GM23338 (cell line): ENCODE data around the gene IGF1R. TPM values are rescaled to one million over a fixed set of nuclear protein-coding genes. Genes with fewer than 3 reads are reported as not detected.
A peak's percentile ranks its signal among the peaks of the same experiment; 100 is the strongest.

Experiments
- ATAC-seq: fragments of 200-7000 bp; cut with Tn5 transposase; 3 replicates; pipeline ENCODE4 v1.9.1; 2020
- DNase-seq: peaks from one replicate; pipeline ENCODE4 v3.0.0-alpha.2; 2015; ENCODE audit warnings: low spot score
- H2AFZ ChIP-seq: fragments of 200-600 bp; sonication (generic); 2 replicates; pipeline ENCODE4 v1.8.0; 2016; ENCODE audit warnings: antibody characterized with exemption, mild to moderate bottlenecking, moderate library complexity
- H3F3A ChIP-seq: fragments of 200-600 bp; sonication (generic); replicated peaks from 2 replicates; pipeline ENCODE4 v1.8.0; 2017; ENCODE audit warnings: antibody characterized with exemption, mixed run types, low read depth
- H3K27ac ChIP-seq: fragments of 200-600 bp; sonication (generic); 2 replicates; pipeline ENCODE4 v1.6.1; 2016; ENCODE audit warnings: low read depth
- H3K27me3 ChIP-seq: fragments of 200-600 bp; sonication (generic); 2 replicates; pipeline ENCODE4 v1.8.0; 2016; ENCODE audit warnings: mild to moderate bottlenecking, mixed run types, moderate library complexity; ENCODE audit not compliant: insufficient read depth
- H3K36me3 ChIP-seq: fragments of 200-600 bp; sonication (generic); 2 replicates; pipeline ENCODE4 v1.8.0; 2016; ENCODE audit warnings: mild to moderate bottlenecking; ENCODE audit not compliant: insufficient read depth
- H3K4me1 ChIP-seq: fragments of 200-600 bp; sonication (generic); 2 replicates; pipeline ENCODE4 v1.8.0; 2016; ENCODE audit warnings: mild to moderate bottlenecking, moderate library complexity; ENCODE audit not compliant: insufficient read depth
- H3K4me2 ChIP-seq: fragments of 200-600 bp; sonication (generic); 2 replicates; pipeline ENCODE4 v1.7.1; 2017; ENCODE audit warnings: mixed run types
- H3K4me3 ChIP-seq: fragments of 200-600 bp; sonication (generic); 2 replicates; pipeline ENCODE4 v1.6.1; 2016; ENCODE audit warnings: mixed run types
- H3K79me2 ChIP-seq: fragments of 200-600 bp; sonication (generic); replicated peaks from 2 replicates; pipeline ENCODE4 v1.8.0; 2017; ENCODE audit warnings: mild to moderate bottlenecking; ENCODE audit not compliant: insufficient read depth
- H3K9me2 ChIP-seq: fragments of 200-600 bp; sonication (generic); 2 replicates; pipeline ENCODE4 v1.8.0; 2017; ENCODE audit not compliant: insufficient read depth
- H4K20me1 ChIP-seq: fragments of 200-600 bp; sonication (generic); replicated peaks from 2 replicates; pipeline ENCODE4 v1.8.0; 2017; ENCODE audit warnings: mild to moderate bottlenecking; ENCODE audit not compliant: insufficient read depth
- H3K27ac Mint-ChIP-seq: 2 replicates; pipeline ENCODE4 v1.8.0; 2020; ENCODE audit warnings: inconsistent platforms, mild to moderate bottlenecking, moderate library complexity, mixed read lengths
- H3K27me3 Mint-ChIP-seq: 3 replicates; pipeline ENCODE4 v1.8.0; 2022; ENCODE audit warnings: low read depth, mild to moderate bottlenecking, moderate library complexity, mixed read lengths, inconsistent platforms; ENCODE audit not compliant: insufficient read depth, poor library complexity
- H3K36me3 Mint-ChIP-seq: 3 replicates; pipeline ENCODE4 v1.8.0; 2021; ENCODE audit warnings: low read depth, mild to moderate bottlenecking, inconsistent platforms, moderate library complexity, mixed read lengths
- H3K4me1 Mint-ChIP-seq: 3 replicates; pipeline ENCODE4 v1.8.0; 2020; ENCODE audit warnings: mild to moderate bottlenecking, inconsistent platforms, mixed read lengths
- H3K4me3 Mint-ChIP-seq: 3 replicates; pipeline ENCODE4 v1.8.0; 2021; ENCODE audit warnings: moderate library complexity, mild to moderate bottlenecking, inconsistent platforms, mixed read lengths
- H3K9me3 Mint-ChIP-seq: 3 replicates; pipeline ENCODE4 v1.8.0; 2020; ENCODE audit warnings: moderate library complexity, mild to moderate bottlenecking, inconsistent platforms, mixed read lengths
- CTCF ChIP-seq, 2 experiments: fragments of 200-600 bp in 1 of 2; sonication (generic) in 1 of 2; conservative IDR thresholded peaks; 2 replicates each; pipeline versions ENCODE4 v1.5.1 to v1.6.1; 2016 to 2017; ENCODE audit warnings: antibody characterized with exemption in 2 of 2, low read depth in 2 of 2, mild to moderate bottlenecking in 2 of 2, moderate library complexity in 1 of 2
- EZH2phosphoT487 ChIP-seq: fragments of 200-600 bp; sonication (generic); IDR thresholded peaks from one replicate; pipeline ENCODE4 v1.8.1; 2018; ENCODE audit warnings: antibody characterized with exemption; ENCODE audit not compliant: unreplicated experiment
- REST ChIP-seq: IDR thresholded peaks from one replicate; pipeline ENCODE4 v1.6.1; 2018; ENCODE audit warnings: antibody characterized with exemption; ENCODE audit not compliant: unreplicated experiment
- STAT1 ChIP-seq: IDR thresholded peaks from one replicate; pipeline ENCODE4 v1.6.1; 2016; ENCODE audit warnings: antibody characterized with exemption; ENCODE audit not compliant: unreplicated experiment
- ZNF114 ChIP-seq: fragments of 250-450 bp; sonication (Bioruptor Pico); IDR thresholded peaks from 2 replicates; pipeline ENCODE4 v1.5.0; 2020; ENCODE audit warnings: mild to moderate bottlenecking, moderate library complexity
- ZNF331 ChIP-seq: fragments of 250-450 bp; sonication (Bioruptor Pico); IDR thresholded peaks from 2 replicates; pipeline ENCODE4 v1.5.0; 2020; ENCODE audit warnings: low read depth, mild to moderate bottlenecking, moderate library complexity
- polyA plus RNA-seq: library from polyadenylated mRNA; unstranded; fragments of >200 nt; fragmentation: Nextera tagmentation; extraction: Ambion mirVana; gene quantifications from 2 replicates; pipeline ENCODE4 v1.2.1, GENCODE V29; 2016
- total RNA-seq: library from RNA; depleted of rRNA; stranded (reverse); fragments of >200 nt; shearing (Covaris generic); gene quantifications from 2 replicates; pipeline ENCODE4 v1.2.3, GENCODE V29; 2014
- TF ChIP-seq, protein P1 (sequence below): fragments of 250-450 bp; sonication (Bioruptor Pico); IDR thresholded peaks from 2 replicates; pipeline ENCODE4 v1.5.0; 2020; ENCODE audit warnings: mild to moderate bottlenecking, moderate library complexity

IGF1R gene
- total and polyA plus RNA-seq, 2 experiments from 2014 or later: 20.4 to 92.2 TPM

- Histone ChIP-seq H3F3A (peaks cover 3% of the 10 kb centered on the region; the same call in 1 of the 2 replicates), H3K4me1 (peaks cover 45% of the 10 kb centered on the region), H3K4me3 (no peak overlapping the region), H3K27me3 (no peaks in the 10 kb centered on the region), H3K36me3 (no peaks in the 10 kb centered on the region), H4K20me1 (peaks cover 42% of the 10 kb centered on the region), H3K79me2 (peaks cover 100% of the 10 kb centered on the region), H3K4me2 (no peak overlapping the region), H3K27ac (no peak overlapping the region), H3K9me2 (no peaks in the 10 kb centered on the region), H2AFZ (no peak overlapping the region)
- Mint-ChIP-seq H3K36me3 (no peaks in the 10 kb centered on the region), H3K4me1 (peaks cover 46% of the 10 kb centered on the region), H3K27me3 (peaks cover 8% of the 10 kb centered on the region), H3K9me3 (no peaks in the 10 kb centered on the region), H3K27ac (peak overlapping the region; percentile 82; the same call in 1 of the 2 replicates), H3K4me3 (no peak overlapping the region)
- DNase-seq (peak; percentile 76), ATAC-seq (peak; percentile 48)
- TF ChIP-seq ZNF331: no peak
- no peak for TF ChIP-seq EZH2phosphoT487
- TF ChIP-seq CTCF (conservative IDR thresholded peaks at IDR 0.05; ENCODE audit: low read depth in 2 of 2): peak; percentile 56 to 79
- TF ChIP-seq ZNF114 (CRISPR knock-in tag): no peak
- TF ChIP-seq STAT1: no peak
Measured at GRCh38 chr15:98881526-98882520, 233.5 kb downstream of the IGF1R start.

- peaks cover 5% of the 10 kb centered on the region; the same call in 1 of the 2 replicates for H3K9me2 ChIP-seq
- peak overlapping the region; percentile 26; the same call in 1 of the 2 replicates for H3K27ac Mint-ChIP-seq
- H3F3A ChIP-seq: no peaks in the 10 kb centered on the region; the same call in 1 of the 2 replicates
- no peaks in the 10 kb centered on the region for H3K9me3 Mint-ChIP-seq
- peaks cover 100% of the 10 kb centered on the region for H3K79me2 ChIP-seq
- H3K4me3 Mint-ChIP-seq: no peak overlapping the region
- no peak for ATAC-seq
- H3K4me2 ChIP-seq: no peak overlapping the region; the same call in 1 of the 2 replicates
- no peaks in the 10 kb centered on the region for H3K36me3 Mint-ChIP-seq
- H4K20me1 ChIP-seq: peaks cover 37% of the 10 kb centered on the region
- H3K4me1 Mint-ChIP-seq: peaks cover 54% of the 10 kb centered on the region
- no peak overlapping the region for H3K4me3 ChIP-seq
- H3K27ac ChIP-seq: 0 out of 2 replicates have a peak overlapping the region, but pooled peaks have one; percentile 19
- H3K4me1 ChIP-seq: peaks cover 42% of the 10 kb centered on the region
- H3K27me3 ChIP-seq: no peaks in the 10 kb centered on the region
- DNase-seq: no peak
- H3K36me3 ChIP-seq: no peaks in the 10 kb centered on the region
- H3K27me3 Mint-ChIP-seq: peaks cover 10% of the 10 kb centered on the region
- H2AFZ ChIP-seq: no peak overlapping the region
- TF ChIP-seq REST: no peak
- TF ChIP-seq, protein P1, sequence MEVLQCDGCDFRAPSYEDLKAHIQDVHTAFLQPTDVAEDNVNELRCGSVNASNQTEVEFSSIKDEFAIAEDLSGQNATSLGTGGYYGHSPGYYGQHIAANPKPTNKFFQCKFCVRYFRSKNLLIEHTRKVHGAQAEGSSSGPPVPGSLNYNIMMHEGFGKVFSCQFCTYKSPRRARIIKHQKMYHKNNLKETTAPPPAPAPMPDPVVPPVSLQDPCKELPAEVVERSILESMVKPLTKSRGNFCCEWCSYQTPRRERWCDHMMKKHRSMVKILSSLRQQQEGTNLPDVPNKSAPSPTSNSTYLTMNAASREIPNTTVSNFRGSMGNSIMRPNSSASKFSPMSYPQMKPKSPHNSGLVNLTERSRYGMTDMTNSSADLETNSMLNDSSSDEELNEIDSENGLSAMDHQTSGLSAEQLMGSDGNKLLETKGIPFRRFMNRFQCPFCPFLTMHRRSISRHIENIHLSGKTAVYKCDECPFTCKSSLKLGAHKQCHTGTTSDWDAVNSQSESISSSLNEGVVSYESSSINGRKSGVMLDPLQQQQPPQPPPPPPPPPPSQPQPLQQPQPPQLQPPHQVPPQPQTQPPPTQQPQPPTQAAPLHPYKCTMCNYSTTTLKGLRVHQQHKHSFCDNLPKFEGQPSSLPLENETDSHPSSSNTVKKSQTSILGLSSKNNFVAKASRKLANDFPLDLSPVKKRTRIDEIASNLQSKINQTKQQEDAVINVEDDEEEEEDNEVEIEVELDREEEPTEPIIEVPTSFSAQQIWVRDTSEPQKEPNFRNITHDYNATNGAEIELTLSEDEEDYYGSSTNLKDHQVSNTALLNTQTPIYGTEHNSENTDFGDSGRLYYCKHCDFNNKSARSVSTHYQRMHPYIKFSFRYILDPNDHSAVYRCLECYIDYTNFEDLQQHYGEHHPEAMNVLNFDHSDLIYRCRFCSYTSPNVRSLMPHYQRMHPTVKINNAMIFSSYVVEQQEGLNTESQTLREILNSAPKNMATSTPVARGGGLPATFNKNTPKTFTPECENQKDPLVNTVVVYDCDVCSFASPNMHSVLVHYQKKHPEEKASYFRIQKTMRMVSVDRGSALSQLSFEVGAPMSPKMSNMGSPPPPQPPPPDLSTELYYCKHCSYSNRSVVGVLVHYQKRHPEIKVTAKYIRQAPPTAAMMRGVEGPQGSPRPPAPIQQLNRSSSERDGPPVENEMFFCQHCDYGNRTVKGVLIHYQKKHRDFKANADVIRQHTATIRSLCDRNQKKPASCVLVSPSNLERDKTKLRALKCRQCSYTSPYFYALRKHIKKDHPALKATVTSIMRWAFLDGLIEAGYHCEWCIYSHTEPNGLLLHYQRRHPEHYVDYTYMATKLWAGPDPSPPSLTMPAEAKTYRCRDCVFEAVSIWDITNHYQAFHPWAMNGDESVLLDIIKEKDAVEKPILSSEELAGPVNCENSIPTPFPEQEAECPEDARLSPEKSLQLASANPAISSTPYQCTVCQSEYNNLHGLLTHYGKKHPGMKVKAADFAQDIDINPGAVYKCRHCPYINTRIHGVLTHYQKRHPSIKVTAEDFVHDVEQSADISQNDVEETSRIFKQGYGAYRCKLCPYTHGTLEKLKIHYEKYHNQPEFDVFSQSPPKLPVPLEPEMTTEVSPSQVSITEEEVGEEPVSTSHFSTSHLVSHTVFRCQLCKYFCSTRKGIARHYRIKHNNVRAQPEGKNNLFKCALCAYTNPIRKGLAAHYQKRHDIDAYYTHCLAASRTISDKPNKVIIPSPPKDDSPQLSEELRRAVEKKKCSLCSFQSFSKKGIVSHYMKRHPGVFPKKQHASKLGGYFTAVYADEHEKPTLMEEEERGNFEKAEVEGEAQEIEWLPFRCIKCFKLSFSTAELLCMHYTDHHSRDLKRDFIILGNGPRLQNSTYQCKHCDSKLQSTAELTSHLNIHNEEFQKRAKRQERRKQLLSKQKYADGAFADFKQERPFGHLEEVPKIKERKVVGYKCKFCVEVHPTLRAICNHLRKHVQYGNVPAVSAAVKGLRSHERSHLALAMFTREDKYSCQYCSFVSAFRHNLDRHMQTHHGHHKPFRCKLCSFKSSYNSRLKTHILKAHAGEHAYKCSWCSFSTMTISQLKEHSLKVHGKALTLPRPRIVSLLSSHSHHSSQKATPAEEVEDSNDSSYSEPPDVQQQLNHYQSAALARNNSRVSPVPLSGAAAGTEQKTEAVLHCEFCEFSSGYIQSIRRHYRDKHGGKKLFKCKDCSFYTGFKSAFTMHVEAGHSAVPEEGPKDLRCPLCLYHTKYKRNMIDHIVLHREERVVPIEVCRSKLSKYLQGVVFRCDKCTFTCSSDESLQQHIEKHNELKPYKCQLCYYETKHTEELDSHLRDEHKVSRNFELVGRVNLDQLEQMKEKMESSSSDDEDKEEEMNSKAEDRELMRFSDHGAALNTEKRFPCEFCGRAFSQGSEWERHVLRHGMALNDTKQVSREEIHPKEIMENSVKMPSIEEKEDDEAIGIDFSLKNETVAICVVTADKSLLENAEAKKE (CRISPR knock-in tag): no peak
Measured at GRCh38 chr15:98883478-98883877, 235.1 kb downstream of the IGF1R start.
